Stomach (tissue), 9 donors: ENCODE measurements around the gene PLD4. TPM values are rescaled to one million over a fixed set of nuclear protein-coding genes. Genes with fewer than 3 reads are reported as not detected.

Experiments
- DNase-seq, 2 donors: peaks; one replicate each; pipeline versions ENCODE4 v3.0.0 to v3.0.0-alpha.2; 2013 to 2019
- H3K27ac ChIP-seq, 5 donors: fragments of 200-600 bp in 4 of 5; sonication (generic) in 4 of 5; one replicate each; pipeline ENCODE4 v1.5.1; 2013 to 2019; ENCODE audit warnings: mild to moderate bottlenecking in 1 of 5, moderate library complexity in 1 of 5
- H3K27me3 ChIP-seq, 3 donors: fragments of 200-600 bp; sonication (generic); one replicate each; pipeline ENCODE4 v1.5.1; 2017 to 2019; ENCODE audit warnings: mixed run types in 1 of 3
- H3K36me3 ChIP-seq, 4 donors: fragments of 200-600 bp; sonication (generic); 1 replicate in 3 of 4; 2 replicates in 1 of 4; pipeline ENCODE4 v1.5.1; 2016 to 2019
- H3K4me1 ChIP-seq, 4 donors: fragments of 200-600 bp; sonication (generic); one replicate each; pipeline ENCODE4 v1.5.1; 2016 to 2019
- H3K4me3 ChIP-seq, 4 donors: fragments of 200-600 bp; sonication (generic) in 3 of 4; one replicate each; pipeline ENCODE4 v1.5.1; 2016 to 2019; ENCODE audit warnings: mild to moderate bottlenecking in 1 of 4
- H3K9me3 ChIP-seq, 4 donors: fragments of 200-600 bp; sonication (generic); one replicate each; pipeline ENCODE4 v1.5.1; 2016 to 2019
- EP300 ChIP-seq: sonication (generic); formaldehyde crosslinking; IDR thresholded peaks from one replicate; pipeline ENCODE4 v1.6.1; 2017; ENCODE audit warnings: antibody characterized with exemption
- POLR2A ChIP-seq, 4 donors: fragments of 450-650 bp; IDR thresholded peaks; one replicate each; pipeline ENCODE4 v1.6.1; 2016; ENCODE audit warnings: antibody characterized with exemption in 4 of 4, control low read depth in 2 of 4, mild to moderate bottlenecking in 1 of 4, moderate library complexity in 1 of 4
- POLR2AphosphoS5 ChIP-seq, 3 donors: sonication (generic); formaldehyde crosslinking; IDR thresholded peaks; one replicate each; pipeline ENCODE4 v1.6.1; 2016; ENCODE audit warnings: antibody characterized with exemption in 3 of 3
- WGBS, 5 donors: extraction: QIAGEN DNeasy Blood & Tissue Kit in 3 of 5; methylation state at CpG; one replicate each; pipeline versions ENCODE4 v1.1.5 to v1.1.7; 2013 to 2018; 5-methylcytosine and 5-hydroxymethylcytosine counted together
- intact Hi-C: fragments of 100-400 bp; cut with DNase I; formaldehyde crosslinking; loops from one replicate; pipeline ENCODE4 v1.15.1; 2023; ENCODE audit warnings: low total_unique reads
- polyA plus RNA-seq, 3 donors: library from polyadenylated mRNA; stranded (reverse); fragments of 200-250 nt; gene quantifications; one replicate each; pipeline ENCODE4 v1.2.3, GENCODE V29; 2013
- total RNA-seq, 5 donors: library from RNA; depleted of rRNA; stranded (reverse); fragments of >200 nt; gene quantifications; one replicate each; pipeline versions ENCODE4 v1.1.0 to v1.2.3, GENCODE V29; 2014 to 2016
- TF ChIP-seq, protein P1 (sequence below), 7 experiments: fragments of 450-650 bp in 4 of 7; fragments of 200-600 bp in 3 of 7; sonication (generic) in 3 of 7; IDR thresholded peaks; one replicate each; pipeline ENCODE4 v1.5.1; 2016 to 2019; ENCODE audit warnings: antibody characterized with exemption in 7 of 7, control low read depth in 2 of 7, mild to moderate bottlenecking in 1 of 7
- donor health status: healthy with polysubstance abuse.
- donor health status: Bipolar disorder and iron deficiency.
- donor health status: healthy.

PLD4 gene
- total and polyA plus RNA-seq, 8 donors: 0.14 to 2.6 (median 1.2) TPM; not detected in 4

DNA sequence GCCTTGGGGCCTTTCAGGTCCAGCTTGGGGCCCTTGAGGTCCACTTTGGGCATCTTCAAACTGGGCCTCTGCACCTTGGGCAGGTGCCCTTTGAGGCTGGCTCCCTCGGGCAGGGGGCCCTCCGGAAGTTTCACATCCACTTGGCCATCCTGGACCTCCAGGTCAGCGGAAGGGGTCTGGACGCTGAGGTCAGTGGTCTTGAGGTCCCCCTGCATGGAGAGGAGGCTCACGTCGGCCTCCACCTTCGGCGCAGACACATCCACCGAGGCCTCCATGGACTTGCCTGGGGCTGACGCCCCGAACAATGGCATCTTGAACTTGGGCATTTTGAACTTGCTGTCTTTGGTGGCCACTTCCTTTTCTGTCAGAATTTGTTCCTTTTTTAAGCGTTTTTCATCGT lies 28.4 kb downstream of the PLD4 start:
- 85 to 92% (median 90%) methylated on average over 13 of the region's 13 CpGs for WGBS, 5 donors
- no peak for DNase-seq
- Histone ChIP-seq H3K4me3 (no peak overlapping the region), H3K4me1 (peaks cover 8 to 13% (median 9%) of the 10 kb centered on the region in 4 donors), H3K36me3 (peaks cover 0 to 41% (median 23%) of the 10 kb centered on the region in 4 donors), H3K9me3 (no peaks in the 10 kb centered on the region), H3K27ac (no peak overlapping the region), H3K27me3 (peaks cover 0 to 14% (median 0%) of the 10 kb centered on the region in 3 donors)
- intact Hi-C loops: no loop called here
- no peak for TF ChIP-seq EP300
- TF ChIP-seq POLR2AphosphoS5 (IDR thresholded peaks at IDR 0.05): no peak
- TF ChIP-seq, protein P1, sequence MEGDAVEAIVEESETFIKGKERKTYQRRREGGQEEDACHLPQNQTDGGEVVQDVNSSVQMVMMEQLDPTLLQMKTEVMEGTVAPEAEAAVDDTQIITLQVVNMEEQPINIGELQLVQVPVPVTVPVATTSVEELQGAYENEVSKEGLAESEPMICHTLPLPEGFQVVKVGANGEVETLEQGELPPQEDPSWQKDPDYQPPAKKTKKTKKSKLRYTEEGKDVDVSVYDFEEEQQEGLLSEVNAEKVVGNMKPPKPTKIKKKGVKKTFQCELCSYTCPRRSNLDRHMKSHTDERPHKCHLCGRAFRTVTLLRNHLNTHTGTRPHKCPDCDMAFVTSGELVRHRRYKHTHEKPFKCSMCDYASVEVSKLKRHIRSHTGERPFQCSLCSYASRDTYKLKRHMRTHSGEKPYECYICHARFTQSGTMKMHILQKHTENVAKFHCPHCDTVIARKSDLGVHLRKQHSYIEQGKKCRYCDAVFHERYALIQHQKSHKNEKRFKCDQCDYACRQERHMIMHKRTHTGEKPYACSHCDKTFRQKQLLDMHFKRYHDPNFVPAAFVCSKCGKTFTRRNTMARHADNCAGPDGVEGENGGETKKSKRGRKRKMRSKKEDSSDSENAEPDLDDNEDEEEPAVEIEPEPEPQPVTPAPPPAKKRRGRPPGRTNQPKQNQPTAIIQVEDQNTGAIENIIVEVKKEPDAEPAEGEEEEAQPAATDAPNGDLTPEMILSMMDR (IDR thresholded peaks at IDR 0.05): no peak
- TF ChIP-seq POLR2A (IDR thresholded peaks at IDR 0.05): no peak

- WGBS, 5 donors: 84 to 89% (median 88%) methylated on average over 19 to 26 of the region's 26 CpGs
- Histone ChIP-seq H3K9me3 (no peaks in the 10 kb centered on the region), H3K4me3 (no peak overlapping the region), H3K27ac (no peak overlapping the region), H3K4me1 (peaks cover 8 to 14% (median 10%) of the 10 kb centered on the region in 4 donors), H3K27me3 (peaks cover 0 to 14% (median 0%) of the 10 kb centered on the region in 3 donors), H3K36me3 (peaks cover 0 to 41% (median 23%) of the 10 kb centered on the region in 4 donors)
- TF ChIP-seq POLR2AphosphoS5 (IDR thresholded peaks at IDR 0.05): no peak
- TF ChIP-seq, protein P1 (IDR thresholded peaks at IDR 0.05): no peak
- intact Hi-C loops: no loop called here
- DNase-seq: no peak
These were observed 29.4 kb downstream of the PLD4 start for GRCh38 chr14:104953896-104954656.

GRCh38 chr14:104954746-104955395 lies 30.2 kb downstream of the PLD4 start:
- 82 to 86% (median 84%) methylated on average over 13 of the region's 13 CpGs for WGBS, 5 donors
- intact Hi-C loops: no loop called here
- Histone ChIP-seq H3K27ac (no peak overlapping the region), H3K4me3 (no peak overlapping the region), H3K27me3 (peaks cover 0 to 14% (median 0%) of the 10 kb centered on the region in 3 donors), H3K9me3 (no peaks in the 10 kb centered on the region), H3K4me1 (peaks cover 8 to 14% (median 10%) of the 10 kb centered on the region in 4 donors), H3K36me3 (peaks cover 0 to 41% (median 23%) of the 10 kb centered on the region in 4 donors)
- no peak for DNase-seq
- TF ChIP-seq EP300 (no peak), POLR2A (IDR thresholded peaks at IDR 0.05) (no peak), POLR2AphosphoS5 (IDR thresholded peaks at IDR 0.05) (no peak)
- TF ChIP-seq, protein P1 (IDR thresholded peaks at IDR 0.05): no peak

- Histone ChIP-seq H3K4me1 (peaks cover 8 to 14% (median 10%) of the 10 kb centered on the region in 4 donors), H3K27ac (no peak overlapping the region), H3K27me3 (peaks cover 0 to 14% (median 0%) of the 10 kb centered on the region in 3 donors), H3K36me3 (peaks cover 0 to 41% (median 23%) of the 10 kb centered on the region in 4 donors), H3K9me3 (no peaks in the 10 kb centered on the region), H3K4me3 (no peak overlapping the region)
- no peak for DNase-seq
- TF ChIP-seq, protein P1 (IDR thresholded peaks at IDR 0.05): no peak
- TF ChIP-seq EP300: no peak
- TF ChIP-seq POLR2A (IDR thresholded peaks at IDR 0.05): no peak
- no peak for TF ChIP-seq POLR2AphosphoS5 (IDR thresholded peaks at IDR 0.05)
- 90 to 98% (median 94%) methylated on average over 3 of the region's 3 CpGs for WGBS, 5 donors
- intact Hi-C loops: no loop called here
These were observed 30.7 kb downstream of the PLD4 start for GRCh38 chr14:104955396-104955770.
